MCF 10A (cell line): ENCODE measurements around the gene ZKSCAN1. TPM values are rescaled to one million over a fixed set of nuclear protein-coding genes. Genes with fewer than 3 reads are reported as not detected.

Experiments
- BruUV-seq: library from RNA; stranded (reverse); fragments of 400-500 nt; replicated peaks from 2 replicates; lab custom pipeline; 2021; lab: Mats Ljungman, UMichigan
- CTCF ChIA-PET: fragments of 300-600 bp; sonication (Branson Sonifier 250); formaldehyde crosslinking; extraction: SDS; loops from one replicate; lab custom pipeline; 2021; ENCODE audit warnings: antibody characterized with exemption, inconsistent platforms; lab: Yijun Ruan, JAX
- POLR2A ChIA-PET: fragments of 300-600, 350-650 bp; sonication (Branson Sonifier 250); formaldehyde crosslinking; extraction: SDS; loops from one replicate; lab custom pipeline; 2020; ENCODE audit warnings: antibody characterized with exemption, inconsistent platforms; lab: Yijun Ruan, JAX
- DNase-seq: peaks from one replicate; pipeline ENCODE4 v3.0.0-alpha.2; 2018; ENCODE audit not compliant: unreplicated experiment
- H3K27ac Mint-ChIP-seq: one replicate; pipeline ENCODE4 v1.8.0; 2022; ENCODE audit warnings: mild to moderate bottlenecking, low read depth, mixed read lengths; ENCODE audit not compliant: unreplicated experiment
- H3K27me3 Mint-ChIP-seq: one replicate; pipeline ENCODE4 v1.8.0; 2022; ENCODE audit warnings: mixed read lengths; ENCODE audit not compliant: insufficient read depth, unreplicated experiment
- H3K36me3 Mint-ChIP-seq: one replicate; pipeline ENCODE4 v1.8.0; 2022; ENCODE audit warnings: mild to moderate bottlenecking, moderate library complexity, mixed read lengths; ENCODE audit not compliant: insufficient read depth, unreplicated experiment
- H3K4me1 Mint-ChIP-seq: one replicate; pipeline ENCODE4 v1.8.0; 2022; ENCODE audit warnings: mixed read lengths; ENCODE audit not compliant: insufficient read depth, unreplicated experiment
- H3K4me3 Mint-ChIP-seq: one replicate; pipeline ENCODE4 v1.8.0; 2022; ENCODE audit warnings: mild to moderate bottlenecking, moderate library complexity, mixed read lengths; ENCODE audit not compliant: unreplicated experiment
- H3K9me3 Mint-ChIP-seq: one replicate; pipeline ENCODE4 v1.8.0; 2022; ENCODE audit warnings: mixed read lengths; ENCODE audit not compliant: unreplicated experiment
- intact Hi-C: fragments of 100-400 bp; cut with micrococcal nuclease; formaldehyde crosslinking; loops from 2 replicates; pipeline ENCODE4 v1.14.1; 2022
- total RNA-seq: library from RNA; stranded (reverse); gene quantifications from 2 replicates; pipeline ENCODE4 v1.2.3, GENCODE V29; 2022
- TF ChIP-seq, protein P1 (sequence below): fragments of 200-600 bp; IDR thresholded peaks from one replicate; pipeline ENCODE4 v1.8.0; 2022; ENCODE audit warnings: antibody characterized with exemption, mild to moderate bottlenecking; ENCODE audit not compliant: unreplicated experiment

ZKSCAN1 gene
- total RNA-seq, 1 experiment from 2014 or later, result 80.2 TPM

GRCh38 chr7:99997545-99998137, 17.8 kb upstream of the ZKSCAN1 start:
- H3K9me3 Mint-ChIP-seq, result no peaks in the 10 kb centered on the region
- no peak overlapping the region for H3K27ac Mint-ChIP-seq
- peaks cover 12% of the 10 kb centered on the region for H3K27me3 Mint-ChIP-seq

GRCh38 chr7:100000239-100000638, 15.2 kb upstream of the ZKSCAN1 start:
- no peaks in the 10 kb centered on the region for H3K36me3 Mint-ChIP-seq
- ChIA-PET CTCF (interaction anchor here (0.7 to 1.0 kb wide), 3 partner anchors 87 to 189 kb away, joined by 3 to 4 read pairs (median 3); no protein-coding TSS in a partner anchor), POLR2A (interaction anchor here (1.1 kb wide), 1 partner anchor 12 kb away, joined by 3 read pairs; no protein-coding TSS in a partner anchor)
- H3K4me3 Mint-ChIP-seq, result no peak overlapping the region
- TF ChIP-seq, protein P1, sequence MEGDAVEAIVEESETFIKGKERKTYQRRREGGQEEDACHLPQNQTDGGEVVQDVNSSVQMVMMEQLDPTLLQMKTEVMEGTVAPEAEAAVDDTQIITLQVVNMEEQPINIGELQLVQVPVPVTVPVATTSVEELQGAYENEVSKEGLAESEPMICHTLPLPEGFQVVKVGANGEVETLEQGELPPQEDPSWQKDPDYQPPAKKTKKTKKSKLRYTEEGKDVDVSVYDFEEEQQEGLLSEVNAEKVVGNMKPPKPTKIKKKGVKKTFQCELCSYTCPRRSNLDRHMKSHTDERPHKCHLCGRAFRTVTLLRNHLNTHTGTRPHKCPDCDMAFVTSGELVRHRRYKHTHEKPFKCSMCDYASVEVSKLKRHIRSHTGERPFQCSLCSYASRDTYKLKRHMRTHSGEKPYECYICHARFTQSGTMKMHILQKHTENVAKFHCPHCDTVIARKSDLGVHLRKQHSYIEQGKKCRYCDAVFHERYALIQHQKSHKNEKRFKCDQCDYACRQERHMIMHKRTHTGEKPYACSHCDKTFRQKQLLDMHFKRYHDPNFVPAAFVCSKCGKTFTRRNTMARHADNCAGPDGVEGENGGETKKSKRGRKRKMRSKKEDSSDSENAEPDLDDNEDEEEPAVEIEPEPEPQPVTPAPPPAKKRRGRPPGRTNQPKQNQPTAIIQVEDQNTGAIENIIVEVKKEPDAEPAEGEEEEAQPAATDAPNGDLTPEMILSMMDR, result no peak
- H3K4me1 Mint-ChIP-seq, result no peaks in the 10 kb centered on the region
- H3K27me3 Mint-ChIP-seq, result peaks cover 12% of the 10 kb centered on the region
- DNase-seq, result no peak
- H3K9me3 Mint-ChIP-seq, result no peaks in the 10 kb centered on the region
- intact Hi-C loops, result no loop called here
- BruUV-seq, result no TSS peak
- H3K27ac Mint-ChIP-seq, result no peak overlapping the region

More at GRCh38 chr7:99997545-99998137, 17.8 kb upstream of the ZKSCAN1 start:
- intact Hi-C loops, result no loop called here
- no peak for DNase-seq
- Mint-ChIP-seq H3K36me3 (no peaks in the 10 kb centered on the region), H3K4me1 (no peaks in the 10 kb centered on the region), H3K4me3 (no peak overlapping the region)
- ChIA-PET POLR2A (interaction anchor here (0.6 to 0.7 kb wide), 2 partner anchors 31 to 493 kb away, joined by 3 read pairs; partner anchors contain the start of gene ZKSCAN5), CTCF (interaction anchor here (0.6 to 1.4 kb wide), 4 partner anchors 16 to 77 kb away, joined by 3 to 4 read pairs (median 4); no protein-coding TSS in a partner anchor)
- TF ChIP-seq, protein P1, result no peak
- BruUV-seq, result no TSS peak

DNA sequence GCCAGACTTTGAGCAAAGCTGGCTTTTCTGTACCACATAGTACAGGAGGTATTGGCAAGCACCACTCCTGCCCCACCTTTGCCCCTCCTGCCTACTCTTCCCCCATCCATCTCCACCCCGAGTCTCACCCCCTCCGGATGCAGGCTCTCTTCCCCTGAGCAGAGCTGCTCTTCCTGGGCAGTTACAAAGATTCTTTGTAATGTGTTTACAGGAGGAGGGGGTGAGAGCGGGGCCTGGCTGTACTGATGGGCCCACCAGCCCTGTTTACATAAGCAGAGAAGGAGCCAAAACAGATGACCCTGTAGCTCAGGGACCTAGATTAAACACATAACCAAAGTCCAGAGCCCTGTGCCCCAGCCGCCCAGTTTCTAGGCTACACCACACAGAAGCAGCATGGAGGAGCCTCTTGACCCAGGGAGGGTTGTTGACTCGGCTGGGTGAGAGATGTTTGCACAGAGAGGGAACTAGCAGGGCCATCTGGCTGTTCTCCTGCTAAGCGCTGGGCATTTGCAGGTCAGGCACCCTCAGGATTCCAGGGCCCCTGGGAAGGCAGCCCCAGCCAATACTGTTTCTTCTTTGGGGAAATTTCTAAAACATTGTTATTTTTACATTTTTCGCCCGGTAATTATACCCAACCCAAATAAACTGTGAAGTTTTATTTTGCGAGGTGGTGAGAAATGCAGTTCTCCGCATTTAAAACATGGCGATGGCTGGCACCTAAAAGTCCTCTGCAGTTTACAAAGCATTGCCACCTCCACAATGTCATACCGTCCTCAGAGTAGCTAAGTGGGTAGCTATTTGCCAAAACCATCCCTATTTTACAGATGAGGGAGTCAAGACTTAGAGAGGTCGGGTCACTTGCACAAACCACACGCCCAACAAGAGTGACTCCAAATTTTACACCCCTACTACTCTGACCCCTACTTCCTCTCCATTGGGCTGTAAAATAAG, 11.4 kb upstream of the ZKSCAN1 start:
- H3K36me3 Mint-ChIP-seq, result no peaks in the 10 kb centered on the region
- TF ChIP-seq, protein P1, result no peak
- H3K27ac Mint-ChIP-seq, result no peak overlapping the region
- intact Hi-C loops, result no loop called here
- BruUV-seq, result no TSS peak
- H3K4me1 Mint-ChIP-seq, result no peaks in the 10 kb centered on the region
- no peaks in the 10 kb centered on the region for H3K9me3 Mint-ChIP-seq
- no peak for DNase-seq
- no peak overlapping the region for H3K4me3 Mint-ChIP-seq
- no peaks in the 10 kb centered on the region for H3K27me3 Mint-ChIP-seq
- ChIA-PET POLR2A (interaction anchor here (1.1 to 3.1 kb wide), 2 partner anchors 12 to 77 kb away, joined by 4 to 16 read pairs; partner anchors contain the start of gene ZKSCAN1), CTCF (interaction anchor here (0.5 to 3.6 kb wide), 7 partner anchors 8 to 92 kb away, joined by 3 to 15 read pairs (median 4); no protein-coding TSS in a partner anchor)
